ENCODE measurements around the gene BIN1.

The BIN1 gene

DNA sequence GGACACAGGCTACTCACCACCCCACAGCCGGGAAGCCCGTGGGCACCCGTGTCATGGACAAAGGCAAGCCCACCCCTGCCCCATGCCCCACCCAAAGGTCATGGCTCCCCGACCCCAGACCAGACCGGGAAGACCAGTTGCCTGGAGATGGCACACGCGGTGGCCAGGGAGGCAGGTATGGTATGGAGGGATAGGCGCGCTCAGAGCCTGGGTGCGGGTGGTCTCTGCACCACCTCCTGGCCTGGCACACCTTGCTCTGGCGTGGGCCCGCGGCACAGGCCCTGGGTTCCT is 51.2 kb downstream of the BIN1 start:
- DNase-seq (ENCODE audit: low spot score): no peak
- in situ Hi-C loops (cut with MboI; ENCODE audit: low pct_unique_long_range_greater_than_20kb, low sequenced_read_pairs, unreplicated experiment): no loop called here
- TF ChIP-seq, protein P1, sequence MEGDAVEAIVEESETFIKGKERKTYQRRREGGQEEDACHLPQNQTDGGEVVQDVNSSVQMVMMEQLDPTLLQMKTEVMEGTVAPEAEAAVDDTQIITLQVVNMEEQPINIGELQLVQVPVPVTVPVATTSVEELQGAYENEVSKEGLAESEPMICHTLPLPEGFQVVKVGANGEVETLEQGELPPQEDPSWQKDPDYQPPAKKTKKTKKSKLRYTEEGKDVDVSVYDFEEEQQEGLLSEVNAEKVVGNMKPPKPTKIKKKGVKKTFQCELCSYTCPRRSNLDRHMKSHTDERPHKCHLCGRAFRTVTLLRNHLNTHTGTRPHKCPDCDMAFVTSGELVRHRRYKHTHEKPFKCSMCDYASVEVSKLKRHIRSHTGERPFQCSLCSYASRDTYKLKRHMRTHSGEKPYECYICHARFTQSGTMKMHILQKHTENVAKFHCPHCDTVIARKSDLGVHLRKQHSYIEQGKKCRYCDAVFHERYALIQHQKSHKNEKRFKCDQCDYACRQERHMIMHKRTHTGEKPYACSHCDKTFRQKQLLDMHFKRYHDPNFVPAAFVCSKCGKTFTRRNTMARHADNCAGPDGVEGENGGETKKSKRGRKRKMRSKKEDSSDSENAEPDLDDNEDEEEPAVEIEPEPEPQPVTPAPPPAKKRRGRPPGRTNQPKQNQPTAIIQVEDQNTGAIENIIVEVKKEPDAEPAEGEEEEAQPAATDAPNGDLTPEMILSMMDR (IDR thresholded peaks at IDR 0.05; ENCODE audit: extremely low read depth, insufficient read depth, missing control alignments): no peak

DNA sequence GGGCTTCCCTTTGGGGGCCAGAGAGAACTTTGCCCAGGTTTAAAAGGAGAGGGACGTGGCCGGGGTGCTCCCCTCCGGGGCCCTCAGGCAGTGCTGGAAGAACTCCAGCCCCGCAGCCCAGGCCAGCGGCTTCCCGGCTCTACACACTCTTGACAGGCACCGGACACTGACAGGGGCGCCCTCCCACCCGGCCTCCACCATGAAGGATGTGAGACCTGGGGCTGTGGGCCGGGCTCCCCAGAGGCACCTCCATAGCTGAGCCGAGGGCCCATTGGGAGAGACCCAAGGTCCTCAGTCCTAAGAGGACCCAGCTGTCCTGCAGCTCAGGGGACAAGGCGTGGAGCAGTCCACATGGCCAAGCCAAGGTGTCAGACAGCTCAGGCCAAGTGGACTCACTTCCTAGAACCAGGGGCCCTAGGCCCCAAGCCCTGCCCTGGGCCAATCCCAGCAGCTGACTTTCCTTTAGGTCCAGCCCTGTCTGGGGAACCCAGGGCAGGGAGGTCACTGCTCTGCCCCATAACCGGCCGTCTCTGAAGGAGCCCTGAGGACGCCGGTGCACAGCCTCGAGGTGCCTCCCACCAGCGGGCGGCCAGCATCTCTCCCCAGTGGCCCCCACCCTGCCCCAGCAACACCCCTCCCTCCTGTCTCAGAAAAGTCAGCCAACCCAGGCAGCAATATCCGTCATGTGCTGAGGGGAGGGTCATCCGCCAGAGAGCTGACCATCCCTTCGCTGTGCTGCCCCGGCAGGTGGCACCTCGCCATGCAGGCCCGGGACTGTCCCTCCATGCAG is 51.8 kb downstream of the BIN1 start:
- TF ChIP-seq, protein P1 (IDR thresholded peaks at IDR 0.05; ENCODE audit: extremely low read depth, insufficient read depth, missing control alignments): no peak
- no peak for DNase-seq (ENCODE audit: low spot score)
- in situ Hi-C loops (cut with MboI; ENCODE audit: low pct_unique_long_range_greater_than_20kb, low sequenced_read_pairs, unreplicated experiment): no loop called here

DNA sequence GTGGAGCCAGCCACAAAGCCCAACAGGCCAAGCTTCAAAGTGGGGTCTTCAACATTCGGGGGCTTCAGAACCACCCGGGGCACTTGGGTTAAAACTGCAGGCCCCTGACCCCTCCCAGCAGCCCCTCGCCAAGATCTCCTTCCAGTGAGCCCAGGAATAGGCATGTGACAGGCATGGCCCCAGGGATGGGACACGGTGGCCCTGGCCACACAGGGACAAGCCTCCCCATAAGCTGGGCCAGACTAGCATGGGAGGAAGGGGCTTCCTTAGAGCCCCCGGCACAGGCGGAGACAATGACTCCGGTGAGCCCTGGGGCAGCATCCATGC is 52.4 kb downstream of the BIN1 start:
- in situ Hi-C loops (cut with MboI; ENCODE audit: low pct_unique_long_range_greater_than_20kb, low sequenced_read_pairs, unreplicated experiment): no loop called here
- DNase-seq (ENCODE audit: low spot score): no peak
- TF ChIP-seq, protein P1 (IDR thresholded peaks at IDR 0.05; ENCODE audit: extremely low read depth, insufficient read depth, missing control alignments): no peak

DNA sequence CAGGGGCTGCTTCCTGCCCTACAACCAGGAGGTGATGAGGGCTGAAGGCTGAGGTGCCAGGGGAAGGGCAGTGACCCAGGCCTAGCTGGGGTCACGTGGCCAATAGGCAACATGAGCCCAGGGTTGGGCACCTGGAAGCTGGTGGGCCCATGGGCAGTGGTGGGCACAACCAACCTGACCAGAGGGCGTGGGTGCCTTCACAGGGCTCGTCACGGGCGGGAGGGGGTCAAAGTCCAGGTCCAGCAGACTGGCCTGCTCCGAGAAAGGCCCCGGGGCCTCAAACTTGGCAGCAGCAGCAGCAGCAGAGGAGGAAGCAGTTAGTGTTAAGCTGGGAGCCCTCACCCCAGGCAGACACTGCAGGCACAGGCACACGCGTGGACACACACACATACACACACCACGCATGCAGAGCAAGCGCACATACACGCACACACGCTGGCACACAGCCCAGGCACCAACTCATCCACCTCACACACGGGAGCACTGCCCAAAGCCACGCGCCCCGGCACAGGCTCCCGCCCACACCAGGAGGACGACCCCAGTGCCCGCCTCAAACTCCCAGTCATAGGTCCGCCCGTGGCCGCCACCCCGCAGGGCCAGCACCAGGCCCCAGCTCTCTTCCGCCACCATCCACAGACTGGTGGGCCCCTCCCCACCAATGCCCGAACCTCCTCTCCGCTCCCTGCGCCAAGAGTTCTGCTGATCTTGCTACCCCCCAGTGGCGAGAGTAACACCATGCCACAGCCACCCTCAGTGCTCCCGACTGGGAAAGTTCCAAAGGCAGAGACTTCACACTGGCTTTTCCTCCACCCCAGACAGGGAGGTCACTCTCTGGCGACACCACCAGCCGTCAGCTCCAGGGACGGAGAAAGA is 53.0 kb downstream of the BIN1 start:
- in situ Hi-C loops (cut with MboI; ENCODE audit: low pct_unique_long_range_greater_than_20kb, low sequenced_read_pairs, unreplicated experiment): no loop called here

DNA sequence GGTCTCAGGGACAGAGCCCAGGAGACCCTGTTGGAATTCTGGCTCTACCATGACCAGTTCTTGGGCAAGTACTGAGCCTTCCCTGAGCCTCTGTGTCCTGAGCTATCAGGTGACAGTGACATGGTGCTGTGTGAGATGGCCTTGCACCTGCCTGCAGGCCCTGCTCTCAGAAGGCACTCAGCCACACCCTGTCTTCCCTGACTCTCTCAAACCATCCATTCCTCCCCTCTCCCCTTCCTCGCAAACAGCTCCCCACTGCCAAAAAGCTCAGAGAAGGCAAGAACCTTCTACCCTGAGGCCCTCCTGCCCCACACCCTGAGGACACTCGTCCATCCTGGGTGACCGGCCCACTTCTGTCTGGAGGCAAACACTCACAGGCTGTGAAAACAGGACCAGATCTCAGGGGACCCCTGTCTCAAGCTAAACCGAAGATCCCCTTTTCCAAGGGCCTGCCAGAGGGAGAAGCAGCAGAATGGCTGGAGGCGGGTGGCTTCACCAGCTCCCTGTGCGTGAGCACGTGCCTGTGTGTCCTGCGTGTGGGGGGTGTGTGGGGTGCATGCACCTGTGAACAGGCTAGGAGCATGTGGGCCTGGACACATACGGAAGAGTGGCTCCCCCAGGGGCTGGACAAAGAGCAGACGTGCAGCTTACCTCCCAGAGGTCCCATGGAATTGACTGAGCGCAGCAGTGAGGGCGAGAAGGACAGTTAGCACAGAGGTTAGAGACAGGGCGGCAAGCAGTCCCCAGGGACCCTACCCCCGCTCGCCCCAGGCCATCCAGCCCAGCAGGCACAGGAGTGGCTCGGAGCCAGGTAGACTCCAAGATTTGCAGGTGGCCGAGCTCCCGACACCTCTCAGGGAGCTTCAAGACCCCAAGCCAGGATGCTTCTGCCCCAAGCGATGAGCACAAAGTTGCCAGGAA is 53.9 kb downstream of the BIN1 start:
- TF ChIP-seq, protein P1 (IDR thresholded peaks at IDR 0.05; ENCODE audit: extremely low read depth, insufficient read depth, missing control alignments): no peak
- in situ Hi-C loops (cut with MboI; ENCODE audit: low pct_unique_long_range_greater_than_20kb, low sequenced_read_pairs, unreplicated experiment): no loop called here
- DNase-seq (ENCODE audit: low spot score): no peak

More for the DNA sequence above, 53.0 kb downstream of the BIN1 start:
- TF ChIP-seq, protein P1 (IDR thresholded peaks at IDR 0.05; ENCODE audit: extremely low read depth, insufficient read depth, missing control alignments): no peak
- no peak for DNase-seq (ENCODE audit: low spot score)

DNA sequence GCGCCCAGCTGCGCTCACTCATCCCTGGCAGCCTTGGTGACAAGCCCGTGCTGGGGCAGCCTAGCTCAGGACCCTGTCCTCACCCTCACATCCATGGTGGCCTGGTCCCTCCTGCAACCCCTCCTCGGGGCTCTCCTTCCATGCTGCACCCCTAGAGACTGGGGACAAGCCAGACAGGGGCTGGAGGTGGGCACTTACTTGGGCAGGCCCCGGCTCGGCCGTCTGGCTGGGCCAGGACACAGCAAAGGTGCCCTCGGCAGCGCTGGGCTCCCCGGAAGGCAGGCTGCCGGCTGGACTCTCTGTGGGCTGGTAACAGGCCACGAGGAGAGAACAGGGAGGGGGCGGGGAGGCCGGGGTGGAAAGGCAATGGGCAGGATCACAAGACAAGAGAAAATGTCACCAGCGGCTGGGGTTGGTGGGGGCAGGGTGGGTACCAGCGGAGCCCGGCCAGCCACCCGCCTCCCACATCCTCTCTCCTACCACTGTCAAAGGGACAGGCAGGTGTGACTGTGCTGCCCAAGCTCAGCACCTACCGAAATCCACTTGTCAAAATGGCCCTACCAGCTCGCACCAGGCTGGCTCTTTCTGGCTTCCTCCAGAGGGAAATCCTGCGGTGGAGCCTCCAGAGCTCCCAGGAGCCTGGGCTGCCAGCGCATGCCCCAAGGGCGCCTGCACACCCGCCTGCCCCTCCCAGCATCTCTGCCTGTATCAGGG is 54.7 kb downstream of the BIN1 start:
- in situ Hi-C loops (cut with MboI; ENCODE audit: low pct_unique_long_range_greater_than_20kb, low sequenced_read_pairs, unreplicated experiment): no loop called here
- DNase-seq (ENCODE audit: low spot score): no peak
- TF ChIP-seq, protein P1 (IDR thresholded peaks at IDR 0.05; ENCODE audit: extremely low read depth, insufficient read depth, missing control alignments): no peak
